Measurements from ENCODE around the gene GALNT18. TPM values are rescaled to one million over a fixed set of nuclear protein-coding genes. Genes with fewer than 3 reads are reported as not detected.

GALNT18 gene
- total and polyA plus RNA-seq, 2 experiments from 2014 or later = 4.3 to 10.8 TPM

- peaks cover 32% of the 10 kb centered on the region for H3K4me1 Mint-ChIP-seq
- Histone ChIP-seq H3K9me2 (ENCODE audit: insufficient read depth) (0 out of 2 replicates have a peak, but pooled peaks cover 8% of the 10 kb centered on the region), H3F3A (replicated peaks; ENCODE audit: low read depth) (no peaks in the 10 kb centered on the region), H2AFZ (no peak overlapping the region), H3K36me3 (ENCODE audit: insufficient read depth) (no peaks in the 10 kb centered on the region), H3K4me2 (no peak overlapping the region), H3K4me3 (no peak overlapping the region), H4K20me1 (replicated peaks; ENCODE audit: insufficient read depth) (no peaks in the 10 kb centered on the region), H3K4me1 (ENCODE audit: insufficient read depth) (peaks cover 23% of the 10 kb centered on the region), H3K27me3 (ENCODE audit: insufficient read depth) (no peaks in the 10 kb centered on the region), H3K79me2 (replicated peaks; ENCODE audit: insufficient read depth) (no peaks in the 10 kb centered on the region), H3K27ac (ENCODE audit: low read depth) (no peak overlapping the region)
- H3K9me3 Mint-ChIP-seq = no peaks in the 10 kb centered on the region
- no peaks in the 10 kb centered on the region for H3K36me3 Mint-ChIP-seq (ENCODE audit: low read depth)
- TF ChIP-seq REST (IDR thresholded peaks at IDR 0.05; ENCODE audit: unreplicated experiment) = no peak
- no peak for TF ChIP-seq ZNF462 (CRISPR knock-in tag; IDR thresholded peaks at IDR 0.05)
- no peak for TF ChIP-seq EZH2 (IDR thresholded peaks at IDR 0.05; ENCODE audit: low read depth, unreplicated experiment)
- no peak for TF ChIP-seq ZNF331 (CRISPR knock-in tag; IDR thresholded peaks at IDR 0.05; ENCODE audit: low read depth)
- no peak for TF ChIP-seq CREB1 (CRISPR knock-in tag; IDR thresholded peaks at IDR 0.05; ENCODE audit: low read depth)
- TF ChIP-seq CTCF (conservative IDR thresholded peaks at IDR 0.05; ENCODE audit: low read depth in 2 of 2) = no peak
- no peak for TF ChIP-seq NANOG (IDR thresholded peaks at IDR 0.05; ENCODE audit: borderline replicate concordance)
- TF ChIP-seq ETS1 (IDR thresholded peaks at IDR 0.05) = no peak
- no peak for TF ChIP-seq STAT1 (IDR thresholded peaks at IDR 0.05; ENCODE audit: unreplicated experiment)
- no peak for TF ChIP-seq ZNF114 (CRISPR knock-in tag; IDR thresholded peaks at IDR 0.05)
- no peak overlapping the region for H3K4me3 Mint-ChIP-seq
- ATAC-seq (no peak), DNase-seq (ENCODE audit: low spot score) (no peak)
- no peak overlapping the region for H3K27ac Mint-ChIP-seq
- H3K27me3 Mint-ChIP-seq (ENCODE audit: insufficient read depth, low read depth, poor library complexity) = no peaks in the 10 kb centered on the region
Observed at GRCh38 chr11:11586465-11586864, 35.3 kb downstream of the GALNT18 start.
